ENCODE results near the gene FOLH1.
"Not testable (repeated sequence)": the region's sequence is repeated elsewhere in the genome, so short reads cannot be mapped to it uniquely, and the experiment has no call there.

FOLH1 gene

DNA sequence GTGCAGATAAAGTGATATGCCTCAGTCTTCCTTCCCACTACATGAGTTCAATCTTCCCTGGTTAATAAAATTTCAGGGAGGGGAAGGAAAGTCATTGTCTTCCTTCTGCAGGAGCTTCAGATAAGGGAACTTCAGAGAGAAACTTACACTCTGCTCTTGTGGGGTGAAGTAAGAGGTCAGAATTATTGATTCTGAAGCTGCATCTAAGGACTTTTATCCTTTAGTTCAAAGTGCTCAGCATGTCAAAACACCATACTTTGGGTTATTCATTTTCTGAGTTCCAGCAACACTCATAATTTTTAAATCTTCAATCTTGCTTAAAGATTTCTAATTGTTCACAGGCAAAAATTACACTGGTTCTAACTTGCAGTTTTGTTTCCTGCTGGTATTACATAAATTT is 33.0 kb downstream of the FOLH1 start:
- not testable (repeated sequence) for DNase-seq

DNA sequence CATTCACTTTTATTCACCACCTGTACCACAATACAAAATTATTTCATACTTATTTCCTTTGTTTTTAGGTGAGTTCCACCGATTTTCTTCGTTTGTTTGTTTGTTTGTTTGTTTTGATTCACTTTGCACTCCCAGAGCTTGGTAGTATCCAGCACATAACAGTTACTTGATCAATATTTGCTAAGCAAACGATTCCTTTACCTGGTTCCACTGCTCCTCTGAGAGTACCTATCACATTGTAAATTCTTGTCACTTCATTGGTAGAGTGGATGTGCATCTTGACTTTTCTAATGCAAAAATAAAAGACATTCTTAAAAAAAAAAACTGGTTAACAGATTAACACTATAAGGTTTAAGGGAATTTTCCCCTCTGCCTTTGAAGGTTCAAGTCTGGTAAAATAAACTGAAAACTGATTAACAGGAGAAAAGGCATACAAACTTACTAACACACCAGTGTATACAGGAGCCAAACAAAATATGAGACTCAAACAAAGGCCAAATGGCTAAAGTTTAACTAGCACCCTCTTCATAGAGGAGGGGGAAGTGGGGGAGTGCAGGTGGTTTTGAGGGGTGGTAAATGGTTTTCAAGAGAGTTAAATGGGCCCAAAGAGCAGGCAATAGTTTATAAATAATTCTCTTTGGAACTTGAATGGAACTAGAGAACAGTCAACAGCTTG is 33.6 kb downstream of the FOLH1 start:
- DNase-seq = not testable (repeated sequence)

DNA sequence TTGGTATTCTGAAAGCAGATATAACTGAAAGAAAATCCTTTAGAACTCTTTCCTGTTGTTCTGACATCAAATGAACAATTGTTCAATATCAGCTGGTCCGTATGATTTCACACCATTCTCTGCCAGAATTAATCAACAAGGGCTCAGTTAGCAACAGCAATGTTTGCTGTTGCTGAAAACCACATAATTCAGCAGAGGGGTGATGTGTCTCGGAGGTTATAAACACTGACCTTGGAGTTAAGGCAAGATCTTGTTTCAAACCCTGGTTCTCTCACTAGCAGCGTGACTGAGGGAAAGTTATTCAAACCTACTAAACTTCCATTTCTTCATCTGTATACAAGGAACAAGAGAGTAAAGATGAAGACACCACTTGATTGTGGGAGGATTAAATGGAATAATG is 36.8 kb downstream of the FOLH1 start:
- DNase-seq = not testable (repeated sequence)

DNA sequence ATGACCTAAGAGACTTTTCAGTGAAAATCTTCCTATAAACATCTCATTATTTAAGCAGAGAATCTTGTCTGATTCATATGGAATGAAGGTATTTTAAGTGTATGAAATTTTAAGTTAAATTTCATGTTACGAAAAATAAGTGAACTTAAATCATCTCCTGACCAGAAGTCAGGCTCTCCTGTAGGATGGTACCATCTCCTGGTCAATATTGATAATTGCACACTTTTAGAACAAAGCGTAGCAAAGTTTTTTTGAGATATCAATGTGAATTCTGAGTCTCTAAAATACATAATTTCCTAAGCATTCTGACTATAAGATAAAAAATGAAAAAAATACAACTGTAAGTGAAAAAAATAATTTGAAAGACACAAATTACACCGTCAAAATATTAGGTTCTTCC is 38.8 kb downstream of the FOLH1 start:
- DNase-seq = not testable (repeated sequence)

DNA sequence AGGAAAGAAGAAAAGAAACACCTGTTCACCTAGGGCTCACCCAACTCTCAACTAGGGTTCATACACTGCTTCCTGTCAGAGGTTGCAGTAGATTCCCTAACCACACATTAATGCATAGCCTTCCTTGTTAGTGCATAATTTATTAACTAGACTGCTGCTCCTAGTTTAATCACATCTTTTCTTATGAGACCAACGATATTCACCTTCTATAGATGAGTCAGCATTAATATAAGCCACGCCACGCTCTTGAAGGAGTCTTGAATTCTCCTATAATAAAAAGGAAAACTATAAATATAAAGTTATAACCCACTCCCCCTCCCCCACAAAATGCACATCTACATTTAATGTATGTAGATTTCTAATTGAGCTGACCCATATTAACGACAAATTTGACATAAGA is 39.4 kb downstream of the FOLH1 start:
- not testable (repeated sequence) for DNase-seq

DNA sequence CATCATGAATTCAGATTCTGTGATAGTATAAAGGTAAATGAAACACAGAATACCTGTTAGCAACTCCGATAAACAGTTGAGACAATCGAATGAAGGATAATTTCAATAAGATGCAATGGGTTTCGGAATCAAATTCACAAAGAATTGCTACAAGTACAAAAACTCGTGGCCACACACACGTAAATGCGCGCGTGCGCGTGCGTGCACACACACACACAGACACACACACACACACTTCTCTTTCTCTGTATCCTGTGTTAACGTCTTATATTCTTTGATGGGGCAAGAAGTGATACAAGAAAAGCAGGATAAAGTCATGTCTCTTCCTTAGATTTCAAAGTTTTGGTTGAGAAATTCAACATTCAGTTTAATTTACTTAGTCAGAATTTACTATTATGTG is 57.2 kb downstream of the FOLH1 start:
- DNase-seq = no peak

DNA sequence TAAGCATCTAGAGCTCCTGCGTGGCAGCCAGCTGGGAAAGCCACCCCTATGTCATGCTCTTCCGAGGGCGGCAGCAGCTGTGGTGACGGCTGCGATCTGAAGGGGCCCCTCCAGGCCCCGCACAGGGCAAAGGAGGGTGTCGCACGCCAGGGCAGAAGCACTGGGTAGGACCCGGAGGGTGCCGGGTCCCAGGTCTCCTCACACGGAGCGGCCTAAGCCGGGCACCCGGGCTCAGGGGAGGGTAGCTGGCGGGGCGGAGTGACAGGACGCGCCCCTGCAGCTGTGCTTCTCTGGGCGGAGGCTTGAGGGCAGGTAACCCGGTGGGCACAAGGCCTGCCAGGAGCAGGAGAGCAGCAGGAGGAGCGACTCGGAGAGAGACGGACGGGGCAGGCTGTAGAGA is 106.0 kb downstream of the FOLH1 start:
- not testable (repeated sequence) for DNase-seq

All from NCI-H146 (cell line).